Suprapubic skin (tissue), 3 donors: ENCODE results near the gene UBE2G1.

Source experiments
- CTCF ChIP-seq, 2 donors: fragments of 200-600 bp in 1 of 2; fragments of 450-650 bp in 1 of 2; sonication (generic) in 1 of 2; IDR thresholded peaks; one replicate each; pipeline ENCODE4 v1.5.1; 2016 to 2019; ENCODE audit warnings: antibody characterized with exemption in 2 of 2, mild to moderate bottlenecking in 1 of 2, moderate library complexity in 1 of 2
- EP300 ChIP-seq: sonication (generic); formaldehyde crosslinking; IDR thresholded peaks from one replicate; pipeline ENCODE4 v1.6.1; 2017; ENCODE audit warnings: antibody characterized with exemption
- POLR2A ChIP-seq, 2 donors: fragments of 450-650 bp; IDR thresholded peaks; one replicate each; pipeline ENCODE4 v1.6.1; 2017; ENCODE audit warnings: antibody characterized with exemption in 2 of 2, mild to moderate bottlenecking in 2 of 2, moderate library complexity in 2 of 2

GRCh38 chr17:4354206-4354605 lies 12.3 kb downstream of the UBE2G1 start:
- TF ChIP-seq CTCF (IDR thresholded peaks at IDR 0.05) (no peak), EP300 (no peak), POLR2A (IDR thresholded peaks at IDR 0.05) (no peak)
